Upper lobe of left lung (tissue), 6 donors: Measurements from ENCODE around the gene ARHGAP23. TPM values are rescaled to one million over a fixed set of nuclear protein-coding genes. Genes with fewer than 3 reads are reported as not detected.
A peak's percentile ranks its signal among the peaks of the same experiment; 100 is the strongest.

ENCODE experiments used
- ATAC-seq, 2 donors: fragments of 200-7000 bp; cut with Tn5 transposase; one replicate each; pipeline ENCODE4 v1.9.1; 2022; ENCODE audit warnings: mild to moderate bottlenecking in 2 of 2, moderate library complexity in 2 of 2; ENCODE audit not compliant: low FRiP score in 2 of 2
- DNase-seq, 2 donors: peaks; one replicate each; pipeline ENCODE4 v3.0.0-alpha.2; 2019 to 2020
- H3K27ac ChIP-seq, 4 donors: fragments of 200-600 bp; sonication (generic); one replicate each; pipeline ENCODE4 v1.5.1; 2016 to 2019
- H3K27me3 ChIP-seq, 4 donors: fragments of 200-600 bp; sonication (generic); one replicate each; pipeline ENCODE4 v1.5.1; 2017 to 2019
- H3K36me3 ChIP-seq, 4 donors: fragments of 200-600 bp; sonication (generic); one replicate each; pipeline ENCODE4 v1.5.1; 2016 to 2019
- H3K4me1 ChIP-seq, 4 donors: fragments of 200-600 bp; sonication (generic); one replicate each; pipeline ENCODE4 v1.5.1; 2018 to 2019
- H3K4me3 ChIP-seq, 4 donors: fragments of 200-600 bp; sonication (generic); one replicate each; pipeline ENCODE4 v1.5.1; 2017 to 2019; ENCODE audit warnings: mild to moderate bottlenecking in 2 of 4, moderate library complexity in 1 of 4
- H3K9me3 ChIP-seq, 4 donors: fragments of 200-600 bp; sonication (generic); one replicate each; pipeline ENCODE4 v1.5.1; 2018 to 2019
- EP300 ChIP-seq, 4 donors: sonication (generic); formaldehyde crosslinking; IDR thresholded peaks; one replicate each; pipeline ENCODE4 v1.5.1; 2017; ENCODE audit warnings: antibody characterized with exemption in 4 of 4, control low read depth in 2 of 4
- POLR2A ChIP-seq, 4 donors: fragments of 450-650 bp; IDR thresholded peaks; one replicate each; pipeline ENCODE4 v1.5.1; 2016 to 2017; ENCODE audit warnings: antibody characterized with exemption in 4 of 4, mild to moderate bottlenecking in 2 of 4
- POLR2AphosphoS5 ChIP-seq, 2 donors: sonication (generic); formaldehyde crosslinking; IDR thresholded peaks; one replicate each; pipeline ENCODE4 v1.5.1; 2017; ENCODE audit warnings: antibody characterized with exemption in 2 of 2
- WGBS, 2 donors: methylation state at CpG; one replicate each; pipeline ENCODE4 v1.1.5; 2017 to 2018; 5-methylcytosine and 5-hydroxymethylcytosine counted together
- total RNA-seq, 6 donors: library from RNA; depleted of rRNA in 4 of 6; stranded (reverse); fragments of >200 nt in 4 of 6; gene quantifications; one replicate each; pipeline versions ENCODE4 v1.1.0 to v1.2.1, GENCODE V29; 2016 to 2021
- TF ChIP-seq, protein P1 (sequence below), 6 experiments: fragments of 450-650 bp in 4 of 6; fragments of 200-600 bp in 2 of 6; sonication (generic) in 2 of 6; IDR thresholded peaks; one replicate each; pipeline ENCODE4 v1.5.1; 2016 to 2019; ENCODE audit warnings: antibody characterized with exemption in 6 of 6
- donor health status: DM: no; HTN: no; CAD: no; lungs with moderate emphysema.
- donor health status: DM: no; HTN: yes; CAD: no; lungs with severe emphysema.

The ARHGAP23 gene
- total RNA-seq, 6 donors from 2014 or later: 30.4 to 104 (median 70.1) TPM

DNA sequence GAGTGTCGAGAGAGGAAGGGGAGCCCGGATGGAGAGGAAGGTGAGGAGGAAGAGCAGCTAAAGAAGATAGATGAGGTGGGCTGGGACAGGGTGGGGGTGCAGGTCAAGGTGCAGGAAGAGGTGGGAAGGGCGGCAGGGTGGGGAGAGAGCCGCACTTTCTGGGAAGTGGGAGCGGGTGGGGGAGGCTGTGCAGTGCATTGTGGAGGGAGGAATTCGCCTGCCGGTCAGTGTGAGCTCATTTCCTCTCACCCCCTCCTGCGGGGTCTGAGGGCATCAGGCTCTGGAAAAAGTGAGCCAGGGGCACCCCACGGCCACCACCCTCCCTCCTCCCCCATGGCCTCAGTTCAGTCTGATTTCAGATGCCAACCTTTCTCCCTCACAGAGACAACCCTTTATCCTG is 2.5 kb upstream of the ARHGAP23 start:
- Histone ChIP-seq H3K27ac (peak overlapping the region; percentile 24 to 69 (median 50)), H3K36me3 (no peaks in the 10 kb centered on the region), H3K4me1 (peaks cover 41 to 72% (median 48%) of the 10 kb centered on the region in 4 donors), H3K4me3 (no peak overlapping the region), H3K9me3 (no peaks in the 10 kb centered on the region), H3K27me3 (no peaks in the 10 kb centered on the region)
- WGBS, 2 donors: 17 to 37% methylated on average over 8 to 9 of the region's 9 CpGs
- no peak for DNase-seq
- TF ChIP-seq EP300 (IDR thresholded peaks at IDR 0.05): peak in 2 of 4 donors; percentile 31
- TF ChIP-seq, protein P1, sequence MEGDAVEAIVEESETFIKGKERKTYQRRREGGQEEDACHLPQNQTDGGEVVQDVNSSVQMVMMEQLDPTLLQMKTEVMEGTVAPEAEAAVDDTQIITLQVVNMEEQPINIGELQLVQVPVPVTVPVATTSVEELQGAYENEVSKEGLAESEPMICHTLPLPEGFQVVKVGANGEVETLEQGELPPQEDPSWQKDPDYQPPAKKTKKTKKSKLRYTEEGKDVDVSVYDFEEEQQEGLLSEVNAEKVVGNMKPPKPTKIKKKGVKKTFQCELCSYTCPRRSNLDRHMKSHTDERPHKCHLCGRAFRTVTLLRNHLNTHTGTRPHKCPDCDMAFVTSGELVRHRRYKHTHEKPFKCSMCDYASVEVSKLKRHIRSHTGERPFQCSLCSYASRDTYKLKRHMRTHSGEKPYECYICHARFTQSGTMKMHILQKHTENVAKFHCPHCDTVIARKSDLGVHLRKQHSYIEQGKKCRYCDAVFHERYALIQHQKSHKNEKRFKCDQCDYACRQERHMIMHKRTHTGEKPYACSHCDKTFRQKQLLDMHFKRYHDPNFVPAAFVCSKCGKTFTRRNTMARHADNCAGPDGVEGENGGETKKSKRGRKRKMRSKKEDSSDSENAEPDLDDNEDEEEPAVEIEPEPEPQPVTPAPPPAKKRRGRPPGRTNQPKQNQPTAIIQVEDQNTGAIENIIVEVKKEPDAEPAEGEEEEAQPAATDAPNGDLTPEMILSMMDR (IDR thresholded peaks at IDR 0.05): no peak
- peak; percentile 41 to 45 for TF ChIP-seq POLR2AphosphoS5 (IDR thresholded peaks at IDR 0.05)
- peak in 1 of 2 donors; percentile 44 for ATAC-seq

GRCh38 chr17:38426441-38426840 is 1.8 kb upstream of the ARHGAP23 start:
- TF ChIP-seq POLR2AphosphoS5 (IDR thresholded peaks at IDR 0.05): no peak
- TF ChIP-seq POLR2A (IDR thresholded peaks at IDR 0.05): no peak
- TF ChIP-seq, protein P1 (IDR thresholded peaks at IDR 0.05): no peak
- no peak for TF ChIP-seq EP300 (IDR thresholded peaks at IDR 0.05)
- ATAC-seq: no peak
- no peaks in the 10 kb centered on the region for H3K36me3 ChIP-seq
- no peaks in the 10 kb centered on the region for H3K27me3 ChIP-seq
- H3K9me3 ChIP-seq: no peaks in the 10 kb centered on the region
- peaks cover 34 to 65% (median 46%) of the 10 kb centered on the region in 4 donors for H3K4me1 ChIP-seq
- no peak overlapping the region for H3K4me3 ChIP-seq
- DNase-seq: no peak
- peak overlapping the region in 2 of 4 donors; percentile 88 to 93 for H3K27ac ChIP-seq

DNA sequence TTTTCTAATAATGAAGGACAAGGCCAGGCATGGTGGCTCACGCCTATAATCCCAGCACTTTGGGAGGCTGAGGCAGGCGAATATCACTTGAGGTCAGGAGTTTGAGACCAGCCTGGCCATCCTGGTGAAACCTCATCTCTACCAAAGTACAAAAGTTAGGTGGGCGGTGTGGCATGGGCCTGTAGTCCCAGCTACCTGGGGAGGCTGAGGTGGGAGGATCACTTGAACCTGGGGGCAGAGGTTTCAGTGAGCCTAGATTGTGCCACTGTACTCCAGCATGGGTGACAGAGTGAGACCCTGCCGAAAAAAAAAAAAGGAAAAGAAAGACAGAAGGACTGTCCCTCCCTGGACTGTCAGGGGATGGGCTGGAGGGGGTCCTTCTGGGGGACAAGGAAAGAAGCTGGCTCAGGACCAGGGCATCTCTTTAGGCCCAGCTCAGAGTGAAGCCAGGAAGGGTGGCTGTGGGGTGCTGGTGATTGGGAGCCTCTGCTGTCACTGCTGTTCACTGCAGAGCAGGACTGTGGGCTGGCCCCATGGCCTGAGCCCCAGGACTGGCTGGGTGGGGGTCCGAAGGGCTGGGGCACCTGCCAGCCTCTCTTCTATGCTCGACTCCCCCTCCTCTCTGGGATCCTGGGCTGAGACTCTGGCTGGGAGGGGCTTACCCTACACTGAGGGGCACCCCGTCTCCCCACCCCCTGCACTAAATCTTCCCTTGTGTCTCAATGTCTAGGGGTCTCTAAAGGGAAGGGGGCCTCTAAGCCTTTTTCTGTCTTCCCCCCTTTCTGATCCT is 909 bp upstream of the ARHGAP23 start:
- Histone ChIP-seq H3K4me1 (peaks cover 33 to 63% (median 46%) of the 10 kb centered on the region in 4 donors), H3K27ac (peak overlapping the region; percentile 86 to 93 (median 88)), H3K4me3 (peak overlapping the region; percentile 5 to 90 (median 76)), H3K27me3 (no peaks in the 10 kb centered on the region), H3K9me3 (no peaks in the 10 kb centered on the region), H3K36me3 (no peaks in the 10 kb centered on the region)
- DNase-seq (peak in 1 of 2 donors; percentile 40), ATAC-seq (no peak)
- TF ChIP-seq, protein P1 (IDR thresholded peaks at IDR 0.05): no peak
- TF ChIP-seq EP300 (IDR thresholded peaks at IDR 0.05) (no peak), POLR2A (IDR thresholded peaks at IDR 0.05) (no peak), POLR2AphosphoS5 (IDR thresholded peaks at IDR 0.05) (no peak)
- 59 to 66% methylated on average over 7 of the region's 7 CpGs for WGBS, 2 donors

DNA sequence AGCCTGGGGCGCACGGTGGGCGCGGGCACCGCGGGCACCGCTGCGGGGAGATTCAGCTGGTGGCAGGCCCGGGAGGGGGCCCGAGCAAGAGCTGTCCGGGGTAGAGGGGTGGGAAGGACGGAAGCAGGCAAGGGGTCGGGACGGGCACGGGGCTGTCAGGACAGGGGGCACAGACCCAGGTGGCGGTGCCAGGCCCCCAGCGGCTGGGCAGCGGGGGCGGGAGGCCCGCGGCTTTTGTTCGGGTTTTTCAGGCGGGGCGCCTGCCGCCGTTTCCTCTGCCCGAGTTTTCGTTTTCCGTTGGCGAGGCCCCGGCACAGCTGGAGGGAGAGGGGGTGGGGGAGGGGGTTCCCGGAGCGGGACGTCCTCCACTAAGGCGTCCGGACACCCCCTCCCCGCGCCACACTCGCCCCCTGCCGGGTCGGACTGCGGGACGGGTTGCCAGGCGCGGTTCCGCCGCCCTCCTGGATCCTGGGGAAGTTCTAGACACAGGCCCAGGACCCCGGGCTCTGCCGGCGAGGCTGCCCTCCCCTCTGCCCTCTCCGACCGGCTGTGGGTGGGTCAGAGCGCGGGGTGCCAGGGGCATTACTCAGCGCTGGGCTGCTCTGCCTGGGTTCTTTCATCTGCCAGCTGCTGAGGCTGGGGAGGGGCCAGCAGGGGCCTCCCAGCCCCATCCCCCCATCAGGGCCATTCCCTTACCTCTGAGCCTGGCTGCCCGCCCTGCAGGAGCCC is 543 bp downstream of the ARHGAP23 start:
- DNase-seq (peak; percentile 50 to 89), ATAC-seq (peak; percentile 24 to 70)
- WGBS, 2 donors: 1% methylated on average over 25 of the region's 56 CpGs; no CpG with 5 or more reads in 1 of the 2 donors
- peak overlapping the region; percentile 68 to 90 (median 80) for H3K4me3 ChIP-seq
- H3K4me1 ChIP-seq: peaks cover 33 to 61% (median 46%) of the 10 kb centered on the region in 4 donors
- peak overlapping the region; percentile 86 to 93 (median 88) for H3K27ac ChIP-seq
- H3K27me3 ChIP-seq: no peaks in the 10 kb centered on the region
- H3K36me3 ChIP-seq: no peaks in the 10 kb centered on the region
- TF ChIP-seq POLR2A (IDR thresholded peaks at IDR 0.05) (no peak), POLR2AphosphoS5 (IDR thresholded peaks at IDR 0.05) (peak; percentile 8 to 19)
- no peaks in the 10 kb centered on the region for H3K9me3 ChIP-seq

- H3K36me3 ChIP-seq: no peaks in the 10 kb centered on the region
- H3K4me1 ChIP-seq: peaks cover 33 to 53% (median 42%) of the 10 kb centered on the region in 4 donors
- no peaks in the 10 kb centered on the region for H3K9me3 ChIP-seq
- ATAC-seq (no peak), DNase-seq (no peak)
- peak overlapping the region; percentile 68 to 90 (median 80) for H3K4me3 ChIP-seq
- TF ChIP-seq POLR2A (IDR thresholded peaks at IDR 0.05) (no peak), POLR2AphosphoS5 (IDR thresholded peaks at IDR 0.05) (no peak), EP300 (IDR thresholded peaks at IDR 0.05) (no peak)
- TF ChIP-seq, protein P1 (IDR thresholded peaks at IDR 0.05): no peak
- 45 to 54% methylated on average over 7 to 9 of the region's 9 CpGs for WGBS, 2 donors
- H3K27me3 ChIP-seq: no peaks in the 10 kb centered on the region
- peak overlapping the region; percentile 86 to 93 (median 88) for H3K27ac ChIP-seq
Measured at GRCh38 chr17:38429476-38430100, 1.3 kb downstream of the ARHGAP23 start.
